OCI-LY1 (cell line): Measurements from ENCODE around the gene PDE1C.

Source experiments
- EZH2 ChIP-seq: fragments of 200-600 bp; sonication (generic), shearing (Covaris generic); IDR thresholded peaks from 2 replicates; pipeline ENCODE4 v1.8.0; 2017; ENCODE audit warnings: borderline replicate concordance, mixed run types, mild to moderate bottlenecking, antibody characterized with exemption, low read length, moderate library complexity, mixed read lengths
- TF ChIP-seq, protein P1 (sequence below): fragments of 200-600 bp; sonication (generic), shearing (Covaris generic); IDR thresholded peaks from 2 replicates; pipeline ENCODE4 v1.5.1; 2017; ENCODE audit warnings: mild to moderate bottlenecking, antibody characterized with exemption, low read length, moderate library complexity, mixed read lengths

DNA sequence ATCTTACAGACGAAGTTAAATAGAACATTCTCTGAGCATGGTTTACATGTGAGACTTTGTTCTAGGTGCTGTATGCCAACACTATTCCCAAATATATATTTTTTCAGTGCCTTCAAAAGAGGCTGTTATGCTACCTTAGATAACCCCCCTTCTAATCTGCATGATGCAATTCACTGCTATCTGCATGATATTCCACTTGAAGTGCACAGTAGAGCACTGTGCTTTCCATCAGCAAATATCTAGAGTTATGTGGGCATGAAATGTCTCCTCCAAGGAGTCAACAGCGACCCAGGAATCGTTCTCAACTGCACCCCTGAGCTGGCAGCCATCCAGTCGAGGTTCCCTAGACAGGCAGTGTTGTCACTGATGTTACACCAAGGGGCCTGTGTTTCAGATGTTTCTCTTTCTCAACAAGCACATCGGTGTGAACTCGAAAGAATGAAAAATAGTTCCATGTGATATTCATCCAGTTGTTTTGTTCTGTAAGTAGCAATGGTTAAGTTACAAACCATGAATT lies 88.3 kb downstream of the PDE1C start:
- TF ChIP-seq EZH2 = no peak
- TF ChIP-seq, protein P1, sequence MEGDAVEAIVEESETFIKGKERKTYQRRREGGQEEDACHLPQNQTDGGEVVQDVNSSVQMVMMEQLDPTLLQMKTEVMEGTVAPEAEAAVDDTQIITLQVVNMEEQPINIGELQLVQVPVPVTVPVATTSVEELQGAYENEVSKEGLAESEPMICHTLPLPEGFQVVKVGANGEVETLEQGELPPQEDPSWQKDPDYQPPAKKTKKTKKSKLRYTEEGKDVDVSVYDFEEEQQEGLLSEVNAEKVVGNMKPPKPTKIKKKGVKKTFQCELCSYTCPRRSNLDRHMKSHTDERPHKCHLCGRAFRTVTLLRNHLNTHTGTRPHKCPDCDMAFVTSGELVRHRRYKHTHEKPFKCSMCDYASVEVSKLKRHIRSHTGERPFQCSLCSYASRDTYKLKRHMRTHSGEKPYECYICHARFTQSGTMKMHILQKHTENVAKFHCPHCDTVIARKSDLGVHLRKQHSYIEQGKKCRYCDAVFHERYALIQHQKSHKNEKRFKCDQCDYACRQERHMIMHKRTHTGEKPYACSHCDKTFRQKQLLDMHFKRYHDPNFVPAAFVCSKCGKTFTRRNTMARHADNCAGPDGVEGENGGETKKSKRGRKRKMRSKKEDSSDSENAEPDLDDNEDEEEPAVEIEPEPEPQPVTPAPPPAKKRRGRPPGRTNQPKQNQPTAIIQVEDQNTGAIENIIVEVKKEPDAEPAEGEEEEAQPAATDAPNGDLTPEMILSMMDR = no peak
